Activated naive CD4-positive, alpha-beta T cell treated with anti-CD3 and anti-CD28 coated beads for 36 hours (primary cell): ENCODE measurements around the gene RAD51B. TPM values are rescaled to one million over a fixed set of nuclear protein-coding genes. Genes with fewer than 3 reads are reported as not detected.

Experiments
- CTCF ChIA-PET: fragments of 350-600 bp; sonication (Branson Sonifier 250); formaldehyde crosslinking; loops from one replicate; lab custom pipeline; 2021; ENCODE audit warnings: antibody characterized with exemption; lab: Charles Lee
- DNase-seq: peaks from one replicate; pipeline ENCODE4 v3.0.0-alpha.2; 2020
- H3K27ac Mint-ChIP-seq: one replicate; pipeline ENCODE4 v1.8.0; 2021; ENCODE audit warnings: mild to moderate bottlenecking, mixed read lengths
- H3K27me3 Mint-ChIP-seq: one replicate; pipeline ENCODE4 v1.8.0; 2021; ENCODE audit warnings: low read depth, mixed read lengths
- H3K36me3 Mint-ChIP-seq: one replicate; pipeline ENCODE4 v1.8.0; 2021; ENCODE audit warnings: low read depth, mixed read lengths
- H3K4me1 Mint-ChIP-seq: one replicate; pipeline ENCODE4 v1.8.0; 2021; ENCODE audit warnings: low read depth, mixed read lengths
- H3K4me3 Mint-ChIP-seq: one replicate; pipeline ENCODE4 v1.8.0; 2021; ENCODE audit warnings: mild to moderate bottlenecking, moderate library complexity, mixed read lengths
- H3K9me3 Mint-ChIP-seq: one replicate; pipeline ENCODE4 v1.8.0; 2021; ENCODE audit warnings: mixed read lengths
- intact Hi-C: fragments of 100-400 bp; cut with micrococcal nuclease; formaldehyde crosslinking; loops from one replicate; pipeline ENCODE4 v1.15.1; 2023
- total RNA-seq, 2 experiments: library from RNA; stranded (reverse); gene quantifications; one replicate each; pipeline ENCODE4 v1.2.3, GENCODE V29; 2021

Gene RAD51B
- total RNA-seq, 2 experiments from 2014 or later: 44.8 to 47.6 TPM

GRCh38 chr14:67999705-68000384, 180.3 kb downstream of the RAD51B start:
- no peak for DNase-seq
- Mint-ChIP-seq H3K27me3 (no peaks in the 10 kb centered on the region), H3K4me1 (no peaks in the 10 kb centered on the region), H3K27ac (no peak overlapping the region), H3K4me3 (no peak overlapping the region), H3K9me3 (no peaks in the 10 kb centered on the region), H3K36me3 (peaks cover 2% of the 10 kb centered on the region)
- intact Hi-C loops: no loop called here
- CTCF ChIA-PET: no interaction called here

GRCh38 chr14:68000511-68000910, 180.9 kb downstream of the RAD51B start:
- H3K27me3 Mint-ChIP-seq: no peaks in the 10 kb centered on the region
- no peak overlapping the region for H3K27ac Mint-ChIP-seq
- H3K4me3 Mint-ChIP-seq: no peak overlapping the region
- CTCF ChIA-PET: no interaction called here
- no peaks in the 10 kb centered on the region for H3K9me3 Mint-ChIP-seq
- no peaks in the 10 kb centered on the region for H3K4me1 Mint-ChIP-seq
- intact Hi-C loops: no loop called here
- no peak for DNase-seq
- H3K36me3 Mint-ChIP-seq: peaks cover 2% of the 10 kb centered on the region

GRCh38 chr14:68008491-68008890, 188.9 kb downstream of the RAD51B start:
- Mint-ChIP-seq H3K4me1 (no peaks in the 10 kb centered on the region), H3K27me3 (no peaks in the 10 kb centered on the region), H3K9me3 (no peaks in the 10 kb centered on the region), H3K36me3 (no peaks in the 10 kb centered on the region), H3K4me3 (no peak overlapping the region), H3K27ac (no peak overlapping the region)
- no peak for DNase-seq
- CTCF ChIA-PET: no interaction called here
- intact Hi-C loops: no loop called here

GRCh38 chr14:68011406-68012028, 191.9 kb downstream of the RAD51B start:
- intact Hi-C loops: no loop called here
- CTCF ChIA-PET: no interaction called here
- H3K27me3 Mint-ChIP-seq: no peaks in the 10 kb centered on the region

GRCh38 chr14:68012871-68013270, 193.3 kb downstream of the RAD51B start:
- H3K36me3 Mint-ChIP-seq: no peaks in the 10 kb centered on the region
- H3K27me3 Mint-ChIP-seq: no peaks in the 10 kb centered on the region
- CTCF ChIA-PET: no interaction called here
- H3K4me3 Mint-ChIP-seq: no peak overlapping the region
- no peak for DNase-seq
- no peak overlapping the region for H3K27ac Mint-ChIP-seq
- no peaks in the 10 kb centered on the region for H3K4me1 Mint-ChIP-seq
- H3K9me3 Mint-ChIP-seq: no peaks in the 10 kb centered on the region
- intact Hi-C loops: no loop called here

More at GRCh38 chr14:68011406-68012028, 191.9 kb downstream of the RAD51B start:
- Mint-ChIP-seq H3K9me3 (no peaks in the 10 kb centered on the region), H3K36me3 (no peaks in the 10 kb centered on the region), H3K4me1 (no peaks in the 10 kb centered on the region), H3K4me3 (no peak overlapping the region), H3K27ac (no peak overlapping the region)
- no peak for DNase-seq

GRCh38 chr14:68013326-68013725, 193.7 kb downstream of the RAD51B start:
- H3K4me3 Mint-ChIP-seq: no peak overlapping the region
- CTCF ChIA-PET: no interaction called here
- H3K4me1 Mint-ChIP-seq: no peaks in the 10 kb centered on the region
- DNase-seq: no peak
- H3K27ac Mint-ChIP-seq: no peak overlapping the region
- no peaks in the 10 kb centered on the region for H3K9me3 Mint-ChIP-seq
- no peaks in the 10 kb centered on the region for H3K27me3 Mint-ChIP-seq
- intact Hi-C loops: no loop called here
- no peaks in the 10 kb centered on the region for H3K36me3 Mint-ChIP-seq

- DNase-seq: no peak
- CTCF ChIA-PET: interaction anchor here (0.6 kb wide), 1 partner anchor 10 kb away, joined by 6 read pairs; no protein-coding TSS in a partner anchor
- Mint-ChIP-seq H3K27me3 (no peaks in the 10 kb centered on the region), H3K4me1 (no peaks in the 10 kb centered on the region), H3K9me3 (no peaks in the 10 kb centered on the region), H3K4me3 (no peak overlapping the region), H3K27ac (no peak overlapping the region), H3K36me3 (no peaks in the 10 kb centered on the region)
- intact Hi-C loops: no loop called here
Observed at GRCh38 chr14:68014771-68015170, 195.2 kb downstream of the RAD51B start.

GRCh38 chr14:68015356-68016254, 196.0 kb downstream of the RAD51B start:
- intact Hi-C loops: no loop called here
- Mint-ChIP-seq H3K27ac (no peak overlapping the region), H3K36me3 (no peaks in the 10 kb centered on the region), H3K4me3 (no peak overlapping the region), H3K4me1 (no peaks in the 10 kb centered on the region), H3K27me3 (no peaks in the 10 kb centered on the region), H3K9me3 (no peaks in the 10 kb centered on the region)
- CTCF ChIA-PET: interaction anchor here (0.6 kb wide), 1 partner anchor 11 kb away, joined by 6 read pairs; no protein-coding TSS in a partner anchor
- DNase-seq: no peak

GRCh38 chr14:68016255-68016914, 196.8 kb downstream of the RAD51B start:
- no peaks in the 10 kb centered on the region for H3K27me3 Mint-ChIP-seq
- H3K27ac Mint-ChIP-seq: no peak overlapping the region
- H3K4me1 Mint-ChIP-seq: no peaks in the 10 kb centered on the region
- intact Hi-C loops: no loop called here
- CTCF ChIA-PET: interaction anchor here (0.7 kb wide), 1 partner anchor 83 kb away, joined by 4 read pairs; no protein-coding TSS in a partner anchor
- no peaks in the 10 kb centered on the region for H3K36me3 Mint-ChIP-seq
- DNase-seq: no peak
- no peaks in the 10 kb centered on the region for H3K9me3 Mint-ChIP-seq
- no peak overlapping the region for H3K4me3 Mint-ChIP-seq

GRCh38 chr14:68018598-68018997, 199.0 kb downstream of the RAD51B start:
- DNase-seq: no peak
- no peaks in the 10 kb centered on the region for H3K4me1 Mint-ChIP-seq
- CTCF ChIA-PET: no interaction called here
- peaks cover 8% of the 10 kb centered on the region for H3K36me3 Mint-ChIP-seq
- no peak overlapping the region for H3K4me3 Mint-ChIP-seq
- no peaks in the 10 kb centered on the region for H3K27me3 Mint-ChIP-seq
- H3K9me3 Mint-ChIP-seq: peaks cover 11% of the 10 kb centered on the region
- H3K27ac Mint-ChIP-seq: no peak overlapping the region
- intact Hi-C loops: no loop called here

- Mint-ChIP-seq H3K27me3 (no peaks in the 10 kb centered on the region), H3K36me3 (peaks cover 9% of the 10 kb centered on the region), H3K27ac (no peak overlapping the region), H3K4me1 (no peaks in the 10 kb centered on the region), H3K4me3 (no peak overlapping the region), H3K9me3 (peaks cover 12% of the 10 kb centered on the region)
- CTCF ChIA-PET: no interaction called here
- intact Hi-C loops: no loop called here
- no peak for DNase-seq
Observed at GRCh38 chr14:68020493-68020892, 200.9 kb downstream of the RAD51B start.
